Measurements from ENCODE around the gene MRPL50.
"Not testable (repeated sequence)": the region's sequence is repeated elsewhere in the genome, so short reads cannot be mapped to it uniquely, and the experiment has no call there.

Gene MRPL50

DNA sequence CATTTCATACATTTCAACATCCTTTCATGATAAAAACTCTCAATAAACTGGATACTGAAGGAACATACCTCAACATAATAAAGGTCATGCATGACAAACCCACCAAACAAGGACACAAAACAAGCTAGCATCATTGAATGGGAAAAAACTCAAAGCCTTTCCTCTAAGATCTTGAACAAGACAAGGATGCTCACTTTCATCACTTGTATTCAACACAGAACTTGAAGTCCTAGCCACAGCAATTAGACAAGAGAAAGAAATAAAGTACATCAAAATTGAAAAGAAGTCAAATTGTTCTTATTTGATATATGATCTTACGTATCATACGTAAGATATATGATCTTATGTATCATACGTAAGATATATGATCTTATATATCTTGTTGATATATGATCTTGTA is 5.3 kb downstream of the MRPL50 start:
- Histone ChIP-seq H3K27ac (ENCODE audit: low read depth, low read length) (no peak overlapping the region), H3K27me3 (ENCODE audit: control insufficient read depth in 1 of 2, insufficient read depth in 2 of 2, low read length in 2 of 2) (no peaks in the 10 kb centered on the region), H3K36me3 (ENCODE audit: insufficient read depth, low read length) (peaks cover 12% of the 10 kb centered on the region), H3K4me3 (ENCODE audit: low read depth in 1 of 2, low read length in 2 of 2) (no peak overlapping the region), H3K9me3 (ENCODE audit: low read length) (no peaks in the 10 kb centered on the region), H3K4me1 (ENCODE audit: insufficient read depth, low read length) (peaks cover 10% of the 10 kb centered on the region), H3K9ac (ENCODE audit: low read length) (no peak overlapping the region)

DNA sequence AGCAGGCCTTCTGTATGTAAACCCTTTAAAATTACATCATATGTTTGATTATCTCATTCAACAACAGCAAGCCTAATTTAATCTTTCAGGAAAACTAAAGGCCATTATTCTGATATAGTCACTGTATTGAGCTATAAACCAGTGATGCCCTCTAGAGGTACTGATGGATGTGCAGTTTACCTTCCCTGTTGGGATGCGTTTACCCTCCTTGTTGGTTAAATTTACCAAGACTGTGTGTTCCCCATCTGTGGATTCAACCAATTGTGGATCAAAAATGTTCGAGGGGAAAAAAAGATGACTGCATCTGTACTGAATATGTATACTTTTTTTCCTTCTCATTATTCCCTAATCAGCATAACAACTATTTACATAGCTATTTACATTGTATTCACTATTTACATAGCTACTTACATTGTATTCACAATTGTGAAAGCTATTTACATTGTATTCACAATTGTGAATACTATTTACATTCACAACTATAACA is 9.9 kb downstream of the MRPL50 start:
- no peak overlapping the region for H3K4me3 ChIP-seq (ENCODE audit: low read depth in 1 of 2, low read length in 2 of 2)
- no peak overlapping the region for H3K9ac ChIP-seq (ENCODE audit: low read length)
- peaks cover 8% of the 10 kb centered on the region for H3K36me3 ChIP-seq (ENCODE audit: insufficient read depth, low read length)
- H3K27me3 ChIP-seq (ENCODE audit: control insufficient read depth in 1 of 2, insufficient read depth in 2 of 2, low read length in 2 of 2) = no peaks in the 10 kb centered on the region
- H3K27ac ChIP-seq (ENCODE audit: low read depth, low read length) = no peak overlapping the region
- H3K4me1 ChIP-seq (ENCODE audit: insufficient read depth, low read length) = no peaks in the 10 kb centered on the region
- no peaks in the 10 kb centered on the region for H3K9me3 ChIP-seq (ENCODE audit: low read length)

DNA sequence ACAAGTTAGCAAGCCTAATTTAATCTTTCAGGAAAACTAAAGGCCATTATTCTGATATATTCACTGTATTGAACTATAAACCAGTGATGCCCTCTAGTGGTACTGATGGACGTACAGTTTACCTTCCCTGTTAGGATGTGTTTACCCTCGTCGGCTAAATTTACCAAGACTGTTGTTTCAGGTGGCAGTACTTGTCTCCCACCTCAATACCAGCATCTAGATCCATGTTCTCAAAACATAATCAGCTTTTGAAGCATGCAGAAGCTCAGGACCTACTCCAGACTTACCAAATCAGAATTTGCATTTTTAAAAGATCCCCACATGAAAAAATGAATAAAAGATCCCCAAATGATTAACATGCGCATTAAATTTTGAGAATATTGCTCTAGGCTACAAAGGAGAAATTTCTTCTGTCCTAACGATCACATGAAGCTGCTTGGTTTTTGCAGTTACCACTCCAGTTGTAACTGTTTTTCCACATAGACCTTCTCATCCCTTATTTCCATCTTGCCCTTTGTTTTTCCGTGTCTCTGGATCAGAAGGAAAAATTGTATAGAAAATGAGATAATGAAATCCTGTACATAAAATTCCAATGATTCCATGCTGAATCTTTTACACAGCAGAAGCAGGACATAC is 10.4 kb downstream of the MRPL50 start:
- no peak overlapping the region for H3K4me3 ChIP-seq (ENCODE audit: low read depth in 1 of 2, low read length in 2 of 2)
- H3K4me1 ChIP-seq (ENCODE audit: insufficient read depth, low read length) = no peaks in the 10 kb centered on the region
- H3K9me3 ChIP-seq (ENCODE audit: low read length) = no peaks in the 10 kb centered on the region
- H3K27ac ChIP-seq (ENCODE audit: low read depth, low read length) = no peak overlapping the region
- H3K36me3 ChIP-seq (ENCODE audit: insufficient read depth, low read length) = peaks cover 8% of the 10 kb centered on the region
- no peak overlapping the region for H3K9ac ChIP-seq (ENCODE audit: low read length)
- H3K27me3 ChIP-seq (ENCODE audit: control insufficient read depth in 1 of 2, insufficient read depth in 2 of 2, low read length in 2 of 2) = no peaks in the 10 kb centered on the region

DNA sequence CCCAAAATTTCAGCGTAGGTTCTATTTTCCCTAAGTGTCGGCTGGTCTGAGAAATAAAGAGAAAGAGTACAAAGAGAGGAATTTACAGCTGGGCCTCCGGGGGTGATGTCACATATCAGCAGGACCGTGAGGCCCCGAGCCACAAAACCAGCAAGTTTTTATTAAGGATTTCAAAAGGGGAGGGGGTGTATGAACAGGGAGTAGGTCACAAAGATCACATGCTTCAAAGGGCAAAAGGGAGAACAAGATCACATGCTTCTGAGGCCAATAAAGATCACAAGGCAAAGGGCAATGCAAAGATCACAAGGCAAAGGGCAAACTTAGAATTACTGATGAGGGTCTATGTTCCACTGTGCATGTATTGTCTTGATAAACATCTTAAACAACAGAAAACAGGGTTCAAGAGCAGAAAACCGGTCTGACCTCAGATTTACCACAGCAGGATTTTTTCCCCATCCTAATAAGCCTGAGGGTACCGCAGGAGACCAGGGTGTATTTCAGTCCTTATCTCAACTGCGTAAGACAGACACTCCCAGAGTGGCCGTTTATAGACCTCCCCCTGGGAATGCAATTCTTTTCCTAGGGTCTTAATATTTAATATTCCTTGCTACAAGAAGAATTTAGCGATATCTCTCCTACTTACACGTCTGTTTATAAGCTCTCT is 13.4 kb downstream of the MRPL50 start, which contains the start of gene BAAT:
BAAT (minus strand) TSS at position 134 of the 664 bp plus-strand sequence. CDS start 13,602 bp downstream, outside the sequence.
- not testable (repeated sequence) for H3K4me3 ChIP-seq (ENCODE audit: low read depth in 1 of 2, low read length in 2 of 2); H3K36me3 ChIP-seq (ENCODE audit: insufficient read depth, low read length); H3K4me1 ChIP-seq (ENCODE audit: insufficient read depth, low read length)

GRCh38 chr9:101383361-101383760 is 15.1 kb downstream of the MRPL50 start:
- Histone ChIP-seq H3K36me3 (ENCODE audit: insufficient read depth, low read length) (no peaks in the 10 kb centered on the region), H3K4me1 (ENCODE audit: insufficient read depth, low read length) (no peaks in the 10 kb centered on the region), H3K4me3 (ENCODE audit: low read depth in 1 of 2, low read length in 2 of 2) (no peak overlapping the region), H3K27me3 (ENCODE audit: control insufficient read depth in 1 of 2, insufficient read depth in 2 of 2, low read length in 2 of 2) (no peaks in the 10 kb centered on the region), H3K9me3 (ENCODE audit: low read length) (no peaks in the 10 kb centered on the region), H3K9ac (ENCODE audit: low read length) (no peak overlapping the region), H3K27ac (ENCODE audit: low read depth, low read length) (no peak overlapping the region)

More for the DNA sequence above, 13.4 kb downstream of the MRPL50 start, which contains the start of gene BAAT:
- H3K9ac ChIP-seq (ENCODE audit: low read length); H3K27ac ChIP-seq (ENCODE audit: low read depth, low read length); H3K9me3 ChIP-seq (ENCODE audit: low read length); H3K27me3 ChIP-seq (ENCODE audit: control insufficient read depth in 1 of 2, insufficient read depth in 2 of 2, low read length in 2 of 2): not testable (repeated sequence)

DNA sequence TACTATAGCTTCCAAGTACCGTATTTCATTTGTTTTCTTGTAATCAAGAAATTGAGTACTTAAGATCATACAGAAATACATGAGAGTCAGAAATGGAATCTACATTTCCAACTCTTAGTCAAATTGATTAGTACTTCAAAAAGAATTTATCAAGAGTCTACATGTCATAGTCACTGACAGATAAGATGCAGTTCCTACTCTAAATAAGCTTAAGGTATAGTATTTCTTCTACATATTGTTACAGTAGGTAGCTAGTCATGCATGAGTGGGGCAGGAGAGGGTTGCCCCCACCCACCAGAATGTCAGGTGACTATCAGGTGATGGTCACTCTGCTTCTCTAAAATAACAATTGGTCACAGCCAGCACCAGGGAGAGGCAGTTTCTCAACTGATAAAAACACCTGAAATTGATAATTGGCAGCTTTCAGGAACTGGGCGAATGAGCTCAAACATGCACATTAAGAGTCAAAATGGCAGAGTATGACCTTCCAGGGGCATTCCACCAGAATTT is 16.5 kb downstream of the MRPL50 start:
- H3K27me3 ChIP-seq (ENCODE audit: control insufficient read depth in 1 of 2, insufficient read depth in 2 of 2, low read length in 2 of 2) = no peaks in the 10 kb centered on the region
- H3K36me3 ChIP-seq (ENCODE audit: insufficient read depth, low read length) = no peaks in the 10 kb centered on the region
- no peaks in the 10 kb centered on the region for H3K9me3 ChIP-seq (ENCODE audit: low read length)
- H3K27ac ChIP-seq (ENCODE audit: low read depth, low read length) = no peak overlapping the region
- H3K4me1 ChIP-seq (ENCODE audit: insufficient read depth, low read length) = no peaks in the 10 kb centered on the region
- no peak overlapping the region for H3K4me3 ChIP-seq (ENCODE audit: low read depth in 1 of 2, low read length in 2 of 2)
- H3K9ac ChIP-seq (ENCODE audit: low read length) = no peak overlapping the region

- Histone ChIP-seq H3K9me3 (ENCODE audit: low read length) (no peaks in the 10 kb centered on the region), H3K4me3 (ENCODE audit: low read depth in 1 of 2, low read length in 2 of 2) (no peak overlapping the region), H3K27me3 (ENCODE audit: control insufficient read depth in 1 of 2, insufficient read depth in 2 of 2, low read length in 2 of 2) (no peaks in the 10 kb centered on the region), H3K27ac (ENCODE audit: low read depth, low read length) (no peak overlapping the region), H3K9ac (ENCODE audit: low read length) (no peak overlapping the region), H3K36me3 (ENCODE audit: insufficient read depth, low read length) (no peaks in the 10 kb centered on the region), H3K4me1 (ENCODE audit: insufficient read depth, low read length) (no peaks in the 10 kb centered on the region)
Observed at GRCh38 chr9:101381118-101381517, 17.3 kb downstream of the MRPL50 start.

DNA sequence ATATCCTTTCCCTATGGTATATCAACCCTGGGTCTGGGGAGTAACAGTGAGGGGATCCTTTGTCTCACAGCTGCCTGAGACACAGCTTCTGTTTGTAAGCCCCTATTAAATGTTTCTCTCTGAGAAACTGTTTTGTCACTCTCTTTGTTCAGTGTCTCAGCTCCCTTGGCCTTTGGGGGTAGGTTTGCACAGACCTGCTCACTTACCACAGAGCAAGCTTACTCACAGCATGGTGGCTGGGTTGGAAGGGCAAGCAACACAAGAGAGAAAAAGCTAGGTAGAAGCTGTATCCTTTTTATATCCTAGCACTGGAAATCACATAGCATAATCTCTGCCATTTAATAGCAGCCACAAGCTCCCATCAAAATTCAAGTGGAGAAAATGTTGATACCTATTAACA is 18.1 kb downstream of the MRPL50 start:
- Histone ChIP-seq H3K9me3 (ENCODE audit: low read length) (no peaks in the 10 kb centered on the region), H3K4me1 (ENCODE audit: insufficient read depth, low read length) (no peaks in the 10 kb centered on the region), H3K9ac (ENCODE audit: low read length) (no peak overlapping the region), H3K27ac (ENCODE audit: low read depth, low read length) (no peak overlapping the region), H3K27me3 (ENCODE audit: control insufficient read depth in 1 of 2, insufficient read depth in 2 of 2, low read length in 2 of 2) (no peaks in the 10 kb centered on the region), H3K36me3 (ENCODE audit: insufficient read depth, low read length) (no peaks in the 10 kb centered on the region), H3K4me3 (ENCODE audit: low read depth in 1 of 2, low read length in 2 of 2) (no peak overlapping the region)

GRCh38 chr9:101376111-101376848 is 22.1 kb downstream of the MRPL50 start:
- Histone ChIP-seq H3K27ac (ENCODE audit: low read depth, low read length) (no peak overlapping the region), H3K9ac (ENCODE audit: low read length) (no peak overlapping the region)

GRCh38 chr9:101375546-101375945 is 22.9 kb downstream of the MRPL50 start:
- H3K9ac ChIP-seq (ENCODE audit: low read length) = no peak overlapping the region
- H3K4me3 ChIP-seq (ENCODE audit: low read depth in 1 of 2, low read length in 2 of 2) = no peak overlapping the region
- H3K27me3 ChIP-seq (ENCODE audit: control insufficient read depth in 1 of 2, insufficient read depth in 2 of 2, low read length in 2 of 2) = no peaks in the 10 kb centered on the region
- no peaks in the 10 kb centered on the region for H3K9me3 ChIP-seq (ENCODE audit: low read length)
- H3K4me1 ChIP-seq (ENCODE audit: insufficient read depth, low read length) = no peaks in the 10 kb centered on the region
- H3K27ac ChIP-seq (ENCODE audit: low read depth, low read length) = no peak overlapping the region
- no peaks in the 10 kb centered on the region for H3K36me3 ChIP-seq (ENCODE audit: insufficient read depth, low read length)

More at GRCh38 chr9:101376111-101376848, 22.1 kb downstream of the MRPL50 start:
- no peaks in the 10 kb centered on the region for H3K4me1 ChIP-seq (ENCODE audit: insufficient read depth, low read length)
- H3K36me3 ChIP-seq (ENCODE audit: insufficient read depth, low read length) = no peaks in the 10 kb centered on the region
- H3K27me3 ChIP-seq (ENCODE audit: control insufficient read depth in 1 of 2, insufficient read depth in 2 of 2, low read length in 2 of 2) = no peaks in the 10 kb centered on the region
- H3K9me3 ChIP-seq (ENCODE audit: low read length) = no peaks in the 10 kb centered on the region
- H3K4me3 ChIP-seq (ENCODE audit: low read depth in 1 of 2, low read length in 2 of 2) = no peak overlapping the region

DNA sequence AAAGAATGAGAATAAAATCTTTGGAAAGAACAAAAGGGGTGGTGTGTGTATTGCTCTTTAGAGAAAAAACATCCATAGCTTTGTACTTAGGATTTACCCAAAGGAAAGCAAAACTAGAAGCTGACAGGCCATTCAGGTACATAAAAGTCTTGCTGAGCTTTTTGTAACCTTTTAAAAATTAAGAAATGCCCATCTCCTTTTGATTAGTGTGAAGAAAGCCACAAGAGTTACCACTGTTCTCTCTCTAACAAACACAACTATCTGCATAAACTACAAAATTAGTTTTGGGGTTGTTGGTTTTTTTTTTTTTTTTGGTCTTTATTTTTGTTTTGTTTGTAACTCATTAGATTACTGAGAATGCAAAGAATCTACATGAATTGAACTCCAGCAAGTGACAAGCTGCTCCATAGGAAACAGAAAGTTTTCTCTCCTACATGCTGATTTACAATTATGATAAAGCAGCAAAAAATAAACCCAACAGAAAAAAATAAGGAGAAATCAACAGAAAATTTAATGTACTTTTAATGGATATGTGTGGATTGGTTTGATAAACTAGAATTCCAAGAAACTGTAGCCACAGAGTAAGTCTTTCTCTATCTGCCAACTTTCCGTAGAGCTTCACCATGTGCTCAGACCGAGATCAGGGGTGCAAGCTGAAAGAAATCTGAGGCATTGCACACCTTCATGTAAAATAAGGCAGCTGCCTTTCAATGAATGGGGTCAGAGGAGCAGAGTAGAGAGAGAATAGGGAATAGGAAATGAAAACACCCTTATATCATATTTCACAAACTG is 25.9 kb downstream of the MRPL50 start:
- Histone ChIP-seq H3K27me3 (ENCODE audit: control insufficient read depth in 1 of 2, insufficient read depth in 2 of 2, low read length in 2 of 2) (no peaks in the 10 kb centered on the region), H3K36me3 (ENCODE audit: insufficient read depth, low read length) (no peaks in the 10 kb centered on the region), H3K4me3 (ENCODE audit: low read depth in 1 of 2, low read length in 2 of 2) (no peak overlapping the region), H3K27ac (ENCODE audit: low read depth, low read length) (no peak overlapping the region), H3K9ac (ENCODE audit: low read length) (no peak overlapping the region), H3K4me1 (ENCODE audit: insufficient read depth, low read length) (no peaks in the 10 kb centered on the region), H3K9me3 (ENCODE audit: low read length) (no peaks in the 10 kb centered on the region)
